Erythroblast (primary cell): ENCODE data around the gene GAK.

ENCODE experiments used
- GATA1 ChIP-seq: IDR thresholded peaks from 2 replicates; pipeline ENCODE4 v1.6.1; 2011; ENCODE audit warnings: low read depth, mild to moderate bottlenecking, control low read depth, low read length, moderate library complexity
- POLR2A ChIP-seq: IDR thresholded peaks from 2 replicates; pipeline ENCODE4 v1.6.1; 2011; ENCODE audit warnings: mild to moderate bottlenecking, low read length

DNA sequence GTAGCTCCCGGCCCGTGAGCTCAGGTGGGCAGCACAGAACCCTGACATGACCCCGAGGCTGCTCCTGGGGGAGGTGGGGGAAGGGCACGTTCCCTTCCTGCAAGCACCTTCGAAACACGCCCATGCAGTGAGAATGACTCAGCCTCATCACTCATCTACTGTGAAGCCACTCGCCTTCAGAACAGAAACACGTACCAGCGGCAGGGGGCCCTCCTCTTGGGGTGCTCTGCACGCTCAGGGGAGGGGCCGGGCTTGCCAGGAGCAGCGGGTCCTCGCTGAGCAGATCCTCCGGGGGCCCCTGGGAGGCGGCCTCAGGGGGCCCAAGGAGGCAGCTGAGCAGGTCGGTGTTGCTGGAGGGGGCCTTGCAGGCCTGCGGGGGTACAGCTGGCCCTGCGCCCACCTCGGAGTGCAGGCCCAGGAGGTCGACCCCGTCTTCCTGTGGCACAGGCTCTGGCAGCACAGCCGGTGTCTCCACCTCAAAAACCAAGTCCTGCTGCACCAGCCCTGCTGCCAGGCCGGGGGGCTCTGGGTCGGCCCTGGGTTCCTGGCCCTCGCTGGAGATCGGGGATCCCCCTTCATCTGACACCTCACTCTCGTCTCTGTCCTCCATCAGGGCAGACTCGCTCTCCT is 65.2 kb downstream of the GAK start:
- no peak for TF ChIP-seq POLR2A
- TF ChIP-seq GATA1 = no peak
